Measurements from ENCODE around the gene FEZ2. TPM values are rescaled to one million over a fixed set of nuclear protein-coding genes. Genes with fewer than 3 reads are reported as not detected.

The FEZ2 gene
- total and polyA plus RNA-seq, 2 of the 8 experiments (the other 6 are each of a cell fraction or from before 2014, with no cell fraction given) = 7.5 to 16.4 TPM

DNA sequence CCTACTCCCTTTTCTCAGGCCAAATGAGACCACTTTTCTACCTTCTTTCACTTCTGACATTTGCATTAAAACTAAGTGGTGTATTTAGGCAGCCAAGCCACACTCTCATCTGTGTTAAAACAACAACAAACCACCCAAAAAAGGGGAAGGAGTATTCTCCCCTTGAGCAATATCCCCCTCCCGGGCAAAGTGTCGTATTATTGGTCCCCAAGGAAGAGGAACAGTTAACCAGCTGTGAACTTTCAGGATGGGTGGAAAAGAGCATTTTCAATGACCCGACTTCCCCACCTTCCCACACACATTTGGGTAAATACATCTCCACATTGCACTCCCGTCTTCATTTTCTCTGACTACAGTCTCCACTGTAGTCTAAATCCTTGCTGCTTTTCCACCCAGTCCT, 44.3 kb downstream of the FEZ2 start (continued):
- TF ChIP-seq, protein P1, sequence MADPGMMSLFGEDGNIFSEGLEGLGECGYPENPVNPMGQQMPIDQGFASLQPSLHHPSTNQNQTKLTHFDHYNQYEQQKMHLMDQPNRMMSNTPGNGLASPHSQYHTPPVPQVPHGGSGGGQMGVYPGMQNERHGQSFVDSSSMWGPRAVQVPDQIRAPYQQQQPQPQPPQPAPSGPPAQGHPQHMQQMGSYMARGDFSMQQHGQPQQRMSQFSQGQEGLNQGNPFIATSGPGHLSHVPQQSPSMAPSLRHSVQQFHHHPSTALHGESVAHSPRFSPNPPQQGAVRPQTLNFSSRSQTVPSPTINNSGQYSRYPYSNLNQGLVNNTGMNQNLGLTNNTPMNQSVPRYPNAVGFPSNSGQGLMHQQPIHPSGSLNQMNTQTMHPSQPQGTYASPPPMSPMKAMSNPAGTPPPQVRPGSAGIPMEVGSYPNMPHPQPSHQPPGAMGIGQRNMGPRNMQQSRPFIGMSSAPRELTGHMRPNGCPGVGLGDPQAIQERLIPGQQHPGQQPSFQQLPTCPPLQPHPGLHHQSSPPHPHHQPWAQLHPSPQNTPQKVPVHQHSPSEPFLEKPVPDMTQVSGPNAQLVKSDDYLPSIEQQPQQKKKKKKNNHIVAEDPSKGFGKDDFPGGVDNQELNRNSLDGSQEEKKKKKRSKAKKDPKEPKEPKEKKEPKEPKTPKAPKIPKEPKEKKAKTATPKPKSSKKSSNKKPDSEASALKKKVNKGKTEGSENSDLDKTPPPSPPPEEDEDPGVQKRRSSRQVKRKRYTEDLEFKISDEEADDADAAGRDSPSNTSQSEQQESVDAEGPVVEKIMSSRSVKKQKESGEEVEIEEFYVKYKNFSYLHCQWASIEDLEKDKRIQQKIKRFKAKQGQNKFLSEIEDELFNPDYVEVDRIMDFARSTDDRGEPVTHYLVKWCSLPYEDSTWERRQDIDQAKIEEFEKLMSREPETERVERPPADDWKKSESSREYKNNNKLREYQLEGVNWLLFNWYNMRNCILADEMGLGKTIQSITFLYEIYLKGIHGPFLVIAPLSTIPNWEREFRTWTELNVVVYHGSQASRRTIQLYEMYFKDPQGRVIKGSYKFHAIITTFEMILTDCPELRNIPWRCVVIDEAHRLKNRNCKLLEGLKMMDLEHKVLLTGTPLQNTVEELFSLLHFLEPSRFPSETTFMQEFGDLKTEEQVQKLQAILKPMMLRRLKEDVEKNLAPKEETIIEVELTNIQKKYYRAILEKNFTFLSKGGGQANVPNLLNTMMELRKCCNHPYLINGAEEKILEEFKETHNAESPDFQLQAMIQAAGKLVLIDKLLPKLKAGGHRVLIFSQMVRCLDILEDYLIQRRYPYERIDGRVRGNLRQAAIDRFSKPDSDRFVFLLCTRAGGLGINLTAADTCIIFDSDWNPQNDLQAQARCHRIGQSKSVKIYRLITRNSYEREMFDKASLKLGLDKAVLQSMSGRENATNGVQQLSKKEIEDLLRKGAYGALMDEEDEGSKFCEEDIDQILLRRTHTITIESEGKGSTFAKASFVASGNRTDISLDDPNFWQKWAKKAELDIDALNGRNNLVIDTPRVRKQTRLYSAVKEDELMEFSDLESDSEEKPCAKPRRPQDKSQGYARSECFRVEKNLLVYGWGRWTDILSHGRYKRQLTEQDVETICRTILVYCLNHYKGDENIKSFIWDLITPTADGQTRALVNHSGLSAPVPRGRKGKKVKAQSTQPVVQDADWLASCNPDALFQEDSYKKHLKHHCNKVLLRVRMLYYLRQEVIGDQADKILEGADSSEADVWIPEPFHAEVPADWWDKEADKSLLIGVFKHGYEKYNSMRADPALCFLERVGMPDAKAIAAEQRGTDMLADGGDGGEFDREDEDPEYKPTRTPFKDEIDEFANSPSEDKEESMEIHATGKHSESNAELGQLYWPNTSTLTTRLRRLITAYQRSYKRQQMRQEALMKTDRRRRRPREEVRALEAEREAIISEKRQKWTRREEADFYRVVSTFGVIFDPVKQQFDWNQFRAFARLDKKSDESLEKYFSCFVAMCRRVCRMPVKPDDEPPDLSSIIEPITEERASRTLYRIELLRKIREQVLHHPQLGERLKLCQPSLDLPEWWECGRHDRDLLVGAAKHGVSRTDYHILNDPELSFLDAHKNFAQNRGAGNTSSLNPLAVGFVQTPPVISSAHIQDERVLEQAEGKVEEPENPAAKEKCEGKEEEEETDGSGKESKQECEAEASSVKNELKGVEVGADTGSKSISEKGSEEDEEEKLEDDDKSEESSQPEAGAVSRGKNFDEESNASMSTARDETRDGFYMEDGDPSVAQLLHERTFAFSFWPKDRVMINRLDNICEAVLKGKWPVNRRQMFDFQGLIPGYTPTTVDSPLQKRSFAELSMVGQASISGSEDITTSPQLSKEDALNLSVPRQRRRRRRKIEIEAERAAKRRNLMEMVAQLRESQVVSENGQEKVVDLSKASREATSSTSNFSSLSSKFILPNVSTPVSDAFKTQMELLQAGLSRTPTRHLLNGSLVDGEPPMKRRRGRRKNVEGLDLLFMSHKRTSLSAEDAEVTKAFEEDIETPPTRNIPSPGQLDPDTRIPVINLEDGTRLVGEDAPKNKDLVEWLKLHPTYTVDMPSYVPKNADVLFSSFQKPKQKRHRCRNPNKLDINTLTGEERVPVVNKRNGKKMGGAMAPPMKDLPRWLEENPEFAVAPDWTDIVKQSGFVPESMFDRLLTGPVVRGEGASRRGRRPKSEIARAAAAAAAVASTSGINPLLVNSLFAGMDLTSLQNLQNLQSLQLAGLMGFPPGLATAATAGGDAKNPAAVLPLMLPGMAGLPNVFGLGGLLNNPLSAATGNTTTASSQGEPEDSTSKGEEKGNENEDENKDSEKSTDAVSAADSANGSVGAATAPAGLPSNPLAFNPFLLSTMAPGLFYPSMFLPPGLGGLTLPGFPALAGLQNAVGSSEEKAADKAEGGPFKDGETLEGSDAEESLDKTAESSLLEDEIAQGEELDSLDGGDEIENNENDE (IDR thresholded peaks at IDR 0.05; ENCODE audit: insufficient replicate concordance, low read length) = no peak
- no peak for TF ChIP-seq KDM1A (IDR thresholded peaks at IDR 0.05; ENCODE audit: borderline replicate concordance, low read length)
- no peak for TF ChIP-seq SP1 (IDR thresholded peaks at IDR 0.05; ENCODE audit: low read depth, low read length)
- no peak for TF ChIP-seq TAF1 (IDR thresholded peaks at IDR 0.05; ENCODE audit: low read depth, low read length)
- TF ChIP-seq TBP (IDR thresholded peaks at IDR 0.05; ENCODE audit: low read depth, low read length) = no peak
- TF ChIP-seq MAFK (IDR thresholded peaks at IDR 0.05; ENCODE audit: low read depth, low read length) = no peak
